GM13976 (cell line): ENCODE data around the gene DIRAS1.

Source experiments
- DNase-seq: peaks from one replicate; pipeline ENCODE4 v3.0.0; 2012; ENCODE audit warnings: low spot score
- in situ Hi-C: fragments of 300-500 bp; cut with MboI; formaldehyde crosslinking; loops from one replicate; pipeline ENCODE4 v1.12.0; 2022; ENCODE audit warnings: low sequenced_read_pairs, mixed read lengths, inconsistent platforms; ENCODE audit not compliant: unreplicated experiment
- TF ChIP-seq, protein P1 (sequence below): IDR thresholded peaks from 2 replicates; pipeline ENCODE4 v1.5.1; 2012; ENCODE audit warnings: borderline replicate concordance, mild to moderate bottlenecking; ENCODE audit not compliant: insufficient read depth; ENCODE audit errors: extremely low read depth, missing control alignments, control extremely low read depth

Gene DIRAS1

DNA sequence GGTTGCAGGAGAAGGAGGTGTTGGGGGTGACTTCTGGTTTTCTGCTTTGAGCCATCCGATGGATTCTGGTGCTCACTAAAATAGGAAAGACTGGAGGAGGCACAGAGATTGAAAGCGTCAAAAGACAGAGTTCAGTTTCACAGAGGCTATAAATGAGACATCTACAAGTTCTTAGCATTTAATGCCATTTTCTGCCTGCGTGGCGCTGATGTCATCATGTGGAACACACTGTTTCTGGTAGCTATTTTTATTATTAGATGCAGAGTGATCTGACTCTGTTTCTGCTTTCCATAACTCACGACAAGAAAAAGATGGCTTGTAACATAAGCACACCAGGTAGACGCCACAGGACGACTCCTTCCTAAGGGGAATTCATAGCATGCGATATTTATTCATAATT lies 21.9 kb upstream of the DIRAS1 start:
- DNase-seq = no peak
- in situ Hi-C loops = no loop called here
- TF ChIP-seq, protein P1, sequence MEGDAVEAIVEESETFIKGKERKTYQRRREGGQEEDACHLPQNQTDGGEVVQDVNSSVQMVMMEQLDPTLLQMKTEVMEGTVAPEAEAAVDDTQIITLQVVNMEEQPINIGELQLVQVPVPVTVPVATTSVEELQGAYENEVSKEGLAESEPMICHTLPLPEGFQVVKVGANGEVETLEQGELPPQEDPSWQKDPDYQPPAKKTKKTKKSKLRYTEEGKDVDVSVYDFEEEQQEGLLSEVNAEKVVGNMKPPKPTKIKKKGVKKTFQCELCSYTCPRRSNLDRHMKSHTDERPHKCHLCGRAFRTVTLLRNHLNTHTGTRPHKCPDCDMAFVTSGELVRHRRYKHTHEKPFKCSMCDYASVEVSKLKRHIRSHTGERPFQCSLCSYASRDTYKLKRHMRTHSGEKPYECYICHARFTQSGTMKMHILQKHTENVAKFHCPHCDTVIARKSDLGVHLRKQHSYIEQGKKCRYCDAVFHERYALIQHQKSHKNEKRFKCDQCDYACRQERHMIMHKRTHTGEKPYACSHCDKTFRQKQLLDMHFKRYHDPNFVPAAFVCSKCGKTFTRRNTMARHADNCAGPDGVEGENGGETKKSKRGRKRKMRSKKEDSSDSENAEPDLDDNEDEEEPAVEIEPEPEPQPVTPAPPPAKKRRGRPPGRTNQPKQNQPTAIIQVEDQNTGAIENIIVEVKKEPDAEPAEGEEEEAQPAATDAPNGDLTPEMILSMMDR = no peak

DNA sequence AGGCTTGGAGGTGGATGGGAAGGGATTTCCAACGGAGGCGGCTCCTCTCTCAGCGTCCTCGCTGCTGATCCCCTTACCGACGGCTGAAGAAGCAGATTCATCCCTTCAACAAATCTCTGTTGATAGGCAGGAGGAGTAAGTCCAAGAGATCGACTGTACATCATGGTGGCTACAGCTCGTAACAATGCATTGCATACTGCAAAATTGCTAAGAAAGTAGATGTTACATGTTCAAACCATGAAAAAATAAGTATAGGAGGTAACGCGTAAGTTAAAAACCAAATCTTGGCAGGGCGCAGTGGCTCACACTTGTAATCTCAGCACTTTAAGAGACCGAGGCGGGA lies 19.1 kb upstream of the DIRAS1 start:
- TF ChIP-seq, protein P1 = no peak
- DNase-seq = no peak
- in situ Hi-C loops = no loop called here

DNA sequence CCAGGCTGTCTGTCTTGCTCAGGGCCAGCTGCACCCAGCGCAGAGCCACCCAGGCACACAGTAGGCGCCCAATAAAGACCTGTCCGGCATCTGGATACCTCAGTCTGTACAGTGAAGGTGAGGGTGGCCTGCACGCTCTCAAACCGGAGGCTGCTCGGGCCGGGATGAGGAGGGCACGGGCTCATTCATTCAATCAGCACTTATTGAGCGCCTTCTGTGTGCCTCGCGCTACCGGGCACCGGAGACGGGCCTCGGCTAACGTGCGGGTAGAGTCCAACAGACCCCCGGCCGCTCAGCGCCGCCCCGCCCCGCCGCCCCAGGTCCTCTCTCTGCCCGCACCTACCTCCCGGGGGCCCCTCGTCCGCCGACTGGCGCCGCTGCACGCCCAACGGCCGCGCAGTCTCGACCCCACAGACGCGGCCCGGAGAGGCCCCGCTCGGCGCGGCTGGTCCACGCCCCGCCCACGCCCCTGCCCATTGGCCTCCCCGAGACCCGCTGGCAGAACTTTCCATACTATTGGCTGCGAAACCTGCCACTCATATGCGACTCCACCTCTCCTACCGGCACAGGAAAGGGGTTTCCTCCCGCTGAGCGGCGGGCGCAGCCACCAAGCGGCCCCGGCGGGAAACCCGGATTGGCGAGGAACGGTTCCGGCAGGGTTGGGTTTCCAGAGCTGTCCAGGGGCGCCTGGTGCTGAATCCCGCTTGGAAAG lies 18.6 kb upstream of the DIRAS1 start, which contains the start of gene SLC39A3:
TSS of gene SLC39A3 (minus strand) at position 416 of the 712 bp plus-strand sequence. CDS start 2,760 bp downstream, outside the sequence.
- in situ Hi-C loops = no loop called here
- DNase-seq = peak; percentile 100
- TF ChIP-seq, protein P1 = no peak

DNA sequence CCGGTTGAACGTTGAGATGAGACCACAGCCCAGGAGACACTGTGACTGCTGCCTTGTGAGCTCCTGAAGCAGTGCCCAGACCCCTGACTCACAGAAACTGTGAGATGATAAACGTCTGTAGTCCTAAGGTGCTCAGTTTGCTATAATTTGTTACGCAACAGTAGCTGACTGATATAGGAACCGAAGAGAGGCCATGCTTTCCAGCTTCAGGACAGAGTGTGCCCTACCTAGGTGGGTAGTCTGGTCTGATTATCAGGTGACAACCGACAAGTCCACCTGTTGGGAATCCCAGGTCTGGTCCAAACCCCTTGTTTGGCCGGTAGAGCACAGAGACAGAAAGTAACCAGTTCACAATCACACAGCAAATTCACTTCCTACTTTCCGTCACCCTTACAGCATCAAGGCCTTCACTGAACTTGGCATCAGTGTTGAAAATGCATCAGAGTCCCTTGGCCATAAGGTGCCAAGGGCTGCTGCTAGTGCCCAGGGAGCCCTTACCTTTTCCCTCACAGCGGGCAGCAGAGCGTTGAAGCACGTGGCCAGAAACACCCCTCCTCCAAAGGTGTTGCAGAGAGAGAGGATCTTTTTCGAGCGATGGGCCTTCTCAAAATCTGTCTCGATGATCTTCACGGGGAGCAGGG lies 15.5 kb upstream of the DIRAS1 start:
- in situ Hi-C loops = no loop called here
- no peak for DNase-seq
- TF ChIP-seq, protein P1 = no peak

DNA sequence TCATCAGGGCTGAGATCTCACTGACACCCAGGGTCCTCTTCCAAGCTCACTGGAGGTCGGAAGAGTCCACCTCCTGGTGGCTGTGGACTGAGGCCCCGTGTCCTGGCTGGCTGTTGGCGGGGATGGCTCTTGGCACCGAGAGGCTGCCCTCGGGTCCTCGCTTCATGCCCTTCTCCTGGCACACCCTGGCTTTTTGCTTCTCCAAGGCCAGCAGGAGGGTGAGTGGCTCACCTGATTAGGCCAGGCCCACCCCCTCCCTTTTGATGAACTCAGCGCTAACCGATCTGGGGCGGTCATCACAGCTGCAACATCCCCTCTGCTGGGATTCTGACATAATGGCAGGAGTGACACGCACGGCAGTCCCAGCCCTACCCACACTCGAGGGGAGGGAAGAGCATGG lies 14.2 kb upstream of the DIRAS1 start:
- TF ChIP-seq, protein P1 = no peak
- in situ Hi-C loops = no loop called here
- no peak for DNase-seq

DNA sequence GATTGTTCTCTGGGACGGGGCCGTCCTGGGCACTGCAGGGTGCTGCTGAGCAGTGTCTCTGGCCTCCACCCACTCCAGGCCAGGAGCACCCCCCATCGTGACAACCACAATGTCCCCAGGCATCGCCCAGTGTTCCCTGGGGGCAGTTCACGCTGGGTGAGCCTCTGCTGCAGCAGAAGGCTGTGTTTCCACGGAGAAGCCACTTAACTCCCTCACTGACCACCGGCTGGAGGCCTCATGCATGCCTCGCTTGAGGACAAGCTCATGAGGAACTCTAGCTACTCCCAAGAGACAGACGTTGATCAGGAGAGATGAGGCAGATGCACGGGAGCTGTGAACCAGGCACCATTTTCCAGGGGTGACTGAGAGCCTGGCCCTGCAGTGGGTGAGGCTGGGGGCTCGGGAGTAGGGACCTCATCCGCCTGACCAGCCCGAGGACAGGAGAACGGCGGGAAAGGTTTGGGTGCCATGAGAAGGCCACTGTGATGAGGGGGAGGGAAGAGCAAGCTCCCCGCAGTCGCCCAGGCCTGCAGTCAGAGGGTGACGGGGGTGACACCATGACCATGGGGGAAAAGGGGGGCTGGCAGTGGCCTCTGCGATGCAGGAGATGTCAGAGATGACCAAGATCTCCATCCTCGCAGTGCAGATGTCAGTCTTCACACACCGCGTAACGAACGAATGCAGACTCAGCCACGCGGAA lies 13.6 kb upstream of the DIRAS1 start:
- TF ChIP-seq, protein P1 = no peak
- in situ Hi-C loops = no loop called here
- no peak for DNase-seq
